ENCODE results near the gene ZNF222.

The ZNF222 gene

GRCh38 chr19:44059229-44059628 lies 34.0 kb downstream of the ZNF222 start:
- H3K36me3 ChIP-seq (ENCODE audit: insufficient read depth, low read depth, low read length): peaks cover 72% of the 10 kb centered on the region
- H3K27ac ChIP-seq (ENCODE audit: low read length): no peak overlapping the region
- H3K27me3 ChIP-seq (ENCODE audit: insufficient read depth, low read length): no peaks in the 10 kb centered on the region
- no peaks in the 10 kb centered on the region for H3K4me1 ChIP-seq (ENCODE audit: insufficient read depth, low read length)
- H3K9me3 ChIP-seq (ENCODE audit: insufficient read depth, low read depth, low read length): peaks cover 43% of the 10 kb centered on the region; the same call in 1 of the 2 replicates
- no peak overlapping the region for H3K9ac ChIP-seq (ENCODE audit: low read depth, low read length)
- no peak overlapping the region for H3K4me3 ChIP-seq (ENCODE audit: low read length)

GRCh38 chr19:44061038-44061437 lies 35.9 kb downstream of the ZNF222 start:
- Histone ChIP-seq H3K27me3 (ENCODE audit: insufficient read depth, low read length) (no peaks in the 10 kb centered on the region), H3K9me3 (ENCODE audit: insufficient read depth, low read depth, low read length) (peaks cover 49% of the 10 kb centered on the region), H3K9ac (ENCODE audit: low read depth, low read length) (no peak overlapping the region), H3K27ac (ENCODE audit: low read length) (no peak overlapping the region), H3K4me1 (ENCODE audit: insufficient read depth, low read length) (no peaks in the 10 kb centered on the region), H3K36me3 (ENCODE audit: insufficient read depth, low read depth, low read length) (peaks cover 80% of the 10 kb centered on the region), H3K4me3 (ENCODE audit: low read length) (no peak overlapping the region)

GRCh38 chr19:44066305-44066704 lies 41.1 kb downstream of the ZNF222 start:
- no peak overlapping the region for H3K9ac ChIP-seq (ENCODE audit: low read depth, low read length)
- H3K36me3 ChIP-seq (ENCODE audit: insufficient read depth, low read depth, low read length): peaks cover 61% of the 10 kb centered on the region
- no peaks in the 10 kb centered on the region for H3K4me1 ChIP-seq (ENCODE audit: insufficient read depth, low read length)
- H3K4me3 ChIP-seq (ENCODE audit: low read length): no peak overlapping the region
- H3K9me3 ChIP-seq (ENCODE audit: insufficient read depth, low read depth, low read length): peaks cover 80% of the 10 kb centered on the region
- no peaks in the 10 kb centered on the region for H3K27me3 ChIP-seq (ENCODE audit: insufficient read depth, low read length)
- H3K27ac ChIP-seq (ENCODE audit: low read length): no peak overlapping the region

- Histone ChIP-seq H3K9ac (ENCODE audit: low read depth, low read length) (no peak overlapping the region), H3K27ac (ENCODE audit: low read length) (no peak overlapping the region), H3K4me3 (ENCODE audit: low read length) (no peak overlapping the region), H3K36me3 (ENCODE audit: insufficient read depth, low read depth, low read length) (peaks cover 32% of the 10 kb centered on the region), H3K4me1 (ENCODE audit: insufficient read depth, low read length) (no peaks in the 10 kb centered on the region), H3K27me3 (ENCODE audit: insufficient read depth, low read length) (peaks cover 13% of the 10 kb centered on the region), H3K9me3 (ENCODE audit: insufficient read depth, low read depth, low read length) (peaks cover 64% of the 10 kb centered on the region)
Measured at GRCh38 chr19:44069415-44069814, 44.2 kb downstream of the ZNF222 start.

GRCh38 chr19:44071824-44072542 lies 46.8 kb downstream of the ZNF222 start, which contains the start of gene ZNF284:
Gene ZNF284, plus strand, starts transcription at chr19:44072159. Its CDS starts 4,231 bp downstream, at chr19:44076390.
- no peaks in the 10 kb centered on the region for H3K4me1 ChIP-seq (ENCODE audit: insufficient read depth, low read length)
- H3K4me3 ChIP-seq (ENCODE audit: low read length): peak within 1 kb of the TSS; percentile 83
- H3K36me3 ChIP-seq (ENCODE audit: insufficient read depth, low read depth, low read length): peaks cover 11% of the 10 kb centered on the region
- no peak within 1 kb of the TSS for H3K27ac ChIP-seq (ENCODE audit: low read length)
- peaks cover 13% of the 10 kb centered on the region for H3K27me3 ChIP-seq (ENCODE audit: insufficient read depth, low read length)
- peak within 1 kb of the TSS; percentile 28; the same call in 1 of the 2 replicates for H3K9ac ChIP-seq (ENCODE audit: low read depth, low read length)
- peaks cover 41% of the 10 kb centered on the region for H3K9me3 ChIP-seq (ENCODE audit: insufficient read depth, low read depth, low read length)

- no peaks in the 10 kb centered on the region for H3K4me1 ChIP-seq (ENCODE audit: insufficient read depth, low read length)
- H3K4me3 ChIP-seq (ENCODE audit: low read length): peak overlapping the region; percentile 83
- peaks cover 3% of the 10 kb centered on the region; the same call in 1 of the 2 replicates for H3K36me3 ChIP-seq (ENCODE audit: insufficient read depth, low read depth, low read length)
- no peak overlapping the region for H3K27ac ChIP-seq (ENCODE audit: low read length)
- H3K9me3 ChIP-seq (ENCODE audit: insufficient read depth, low read depth, low read length): peaks cover 35% of the 10 kb centered on the region
- H3K9ac ChIP-seq (ENCODE audit: low read depth, low read length): no peak overlapping the region
- peaks cover 13% of the 10 kb centered on the region for H3K27me3 ChIP-seq (ENCODE audit: insufficient read depth, low read length)
Measured at GRCh38 chr19:44072543-44073401, 47.6 kb downstream of the ZNF222 start.

GRCh38 chr19:44076325-44076724 lies 51.1 kb downstream of the ZNF222 start:
- no peaks in the 10 kb centered on the region for H3K4me1 ChIP-seq (ENCODE audit: insufficient read depth, low read length)
- H3K27ac ChIP-seq (ENCODE audit: low read length): no peak overlapping the region
- H3K27me3 ChIP-seq (ENCODE audit: insufficient read depth, low read length): peaks cover 13% of the 10 kb centered on the region
- peaks cover 4% of the 10 kb centered on the region; the same call in 1 of the 2 replicates for H3K9me3 ChIP-seq (ENCODE audit: insufficient read depth, low read depth, low read length)
- no peak overlapping the region for H3K4me3 ChIP-seq (ENCODE audit: low read length)
- no peaks in the 10 kb centered on the region for H3K36me3 ChIP-seq (ENCODE audit: insufficient read depth, low read depth, low read length)
- no peak overlapping the region for H3K9ac ChIP-seq (ENCODE audit: low read depth, low read length)

All from iPS-20b (cell line).